IMR-90 (cell line): ENCODE results near the gene ZFHX3. TPM values are rescaled to one million over a fixed set of nuclear protein-coding genes. Genes with fewer than 3 reads are reported as not detected.

Experiments used
- ATAC-seq: fragments of 200-7000 bp; cut with Tn5 transposase; 2 replicates; pipeline ENCODE4 v1.9.1; 2020; ENCODE audit warnings: low read depth, mild to moderate bottlenecking, moderate library complexity
- BruUV-seq: library from RNA; stranded (reverse); fragments of 400-500 nt; replicated peaks from 2 replicates; lab custom pipeline; 2021; lab: Mats Ljungman, UMichigan
- CTCF ChIA-PET: fragments of 300-600 bp; formaldehyde crosslinking; extraction: SDS; loops from one replicate; lab custom pipeline; 2021; ENCODE audit warnings: antibody characterized with exemption; lab: Yijun Ruan, JAX
- POLR2A ChIA-PET: fragments of 300-600 bp; sonication (Branson Sonifier 250); formaldehyde crosslinking; loops from one replicate; lab custom pipeline; 2022; ENCODE audit warnings: antibody characterized with exemption; ENCODE audit not compliant: unreplicated experiment; lab: Charles Lee
- DNase-seq: peaks from one replicate; pipeline ENCODE4 v3.0.0; 2013
- H2AFZ ChIP-seq: replicated peaks from 2 replicates; pipeline ENCODE3; 2013; ENCODE audit warnings: low read length, mild to moderate bottlenecking; ENCODE audit not compliant: poor library complexity
- H2AK5ac ChIP-seq: 2 replicates; pipeline ENCODE4 v1.6.1; 2013; ENCODE audit warnings: low read depth, low read length, inconsistent platforms
- H2AK9ac ChIP-seq: replicated peaks from 2 replicates; pipeline ENCODE3; 2013; ENCODE audit warnings: mild to moderate bottlenecking, low read depth, low read length, moderate library complexity; ENCODE audit not compliant: poor library complexity
- H2BK120ac ChIP-seq: 2 replicates; pipeline ENCODE4 v1.6.1; 2013; ENCODE audit warnings: low read depth, low read length, inconsistent platforms
- H2BK15ac ChIP-seq: 3 replicates; pipeline ENCODE4 v1.6.1; 2013; ENCODE audit warnings: low read depth, low read length, inconsistent platforms
- H2BK20ac ChIP-seq: 2 replicates; pipeline ENCODE4 v1.6.1; 2013; ENCODE audit warnings: low read depth, mild to moderate bottlenecking, inconsistent platforms, low read length, moderate library complexity
- H2BK5ac ChIP-seq: 2 replicates; pipeline ENCODE4 v1.6.1; 2013; ENCODE audit warnings: mild to moderate bottlenecking, low read depth, low read length, inconsistent platforms; ENCODE audit not compliant: poor library complexity, severe bottlenecking
- H3K14ac ChIP-seq: replicated peaks from 2 replicates; pipeline ENCODE4 v1.6.1; 2013; ENCODE audit warnings: low read depth, low read length, inconsistent platforms
- H3K18ac ChIP-seq: 2 replicates; pipeline ENCODE4 v1.6.1; 2013; ENCODE audit warnings: low read depth, low read length, control low read depth
- H3K23ac ChIP-seq: 2 replicates; pipeline ENCODE4 v1.6.1; 2013; ENCODE audit warnings: low read depth, low read length, inconsistent platforms
- H3K27ac ChIP-seq: 2 replicates; pipeline ENCODE4 v1.5.1; 2013; ENCODE audit warnings: mild to moderate bottlenecking, control low read depth, low read length; ENCODE audit not compliant: insufficient read depth
- H3K27me3 ChIP-seq: 2 replicates; pipeline ENCODE4 v1.6.1; 2013; ENCODE audit warnings: low read length; ENCODE audit not compliant: control insufficient read depth, insufficient read depth
- H3K36me3 ChIP-seq: 2 replicates; pipeline ENCODE4 v1.6.1; 2013; ENCODE audit warnings: low read length, mixed read lengths; ENCODE audit not compliant: control insufficient read depth, insufficient read depth
- H3K4ac ChIP-seq: 2 replicates; pipeline ENCODE4 v1.6.1; 2013; ENCODE audit warnings: low read depth, low read length, inconsistent platforms
- H3K4me1 ChIP-seq: 2 replicates; pipeline ENCODE4 v1.6.1; 2013; ENCODE audit warnings: low read length, mixed read lengths; ENCODE audit not compliant: control insufficient read depth, insufficient read depth
- H3K4me2 ChIP-seq: 2 replicates; pipeline ENCODE4 v1.6.1; 2013; ENCODE audit warnings: low read depth, mild to moderate bottlenecking, control low read depth, low read length, moderate library complexity
- H3K4me3 ChIP-seq: 2 replicates; pipeline ENCODE4 v1.5.1; 2013; ENCODE audit warnings: low read depth, mild to moderate bottlenecking, control low read depth, low read length, moderate library complexity; ENCODE audit not compliant: insufficient read depth
- H3K56ac ChIP-seq: 2 replicates; pipeline ENCODE4 v1.6.1; 2013; ENCODE audit warnings: low read length, inconsistent platforms; ENCODE audit not compliant: insufficient read depth; ENCODE audit errors: extremely low read depth
- H3K79me1 ChIP-seq, 2 experiments: 2 replicates each; pipeline ENCODE4 v1.6.1; 2013; ENCODE audit warnings: low read length in 2 of 2, inconsistent platforms in 1 of 2, low read depth in 1 of 2
- H3K9ac ChIP-seq: 2 replicates; pipeline ENCODE4 v1.6.1; 2013; ENCODE audit warnings: low read depth, low read length, control low read depth
- H3K9me1 ChIP-seq: 2 replicates; pipeline ENCODE4 v1.6.1; 2013; ENCODE audit warnings: low read length, inconsistent platforms; ENCODE audit not compliant: insufficient read depth
- H3K9me3 ChIP-seq: 2 replicates; pipeline ENCODE4 v1.6.1; 2013; ENCODE audit warnings: low read length; ENCODE audit not compliant: control insufficient read depth, insufficient read depth
- H4K20me1 ChIP-seq: 2 replicates; pipeline ENCODE4 v1.6.1; 2013; ENCODE audit warnings: low read length, inconsistent platforms; ENCODE audit not compliant: insufficient read depth
- H4K5ac ChIP-seq: 2 replicates; pipeline ENCODE4 v1.6.1; 2013; ENCODE audit warnings: mild to moderate bottlenecking, low read depth, low read length, control low read depth
- H4K8ac ChIP-seq, 2 experiments: 2 replicates each; pipeline ENCODE4 v1.6.1; 2013; ENCODE audit warnings: low read depth in 2 of 2, low read length in 2 of 2, control low read depth in 1 of 2, inconsistent platforms in 1 of 2
- H4K91ac ChIP-seq: 2 replicates; pipeline ENCODE4 v1.6.1; 2013; ENCODE audit warnings: low read depth, low read length, inconsistent platforms; ENCODE audit not compliant: insufficient read depth
- MAFK ChIP-seq: IDR thresholded peaks from 2 replicates; pipeline ENCODE4 v1.6.1; 2012; ENCODE audit warnings: low read depth, low read length, improper control_type of control experiment
- WGBS, 2 experiments: methylation state at CpG; one replicate each; pipeline versions ENCODE4 v1.1.5 to v1.1.7; 2013; ENCODE audit warnings: missing lambda C conversion rate in 2 of 2; ENCODE audit not compliant: insufficient read length in 1 of 2; ENCODE audit errors: extremely low coverage in 2 of 2; 5-methylcytosine and 5-hydroxymethylcytosine counted together
- dilution Hi-C: fragments of 300-500 bp; cut with HindIII; formaldehyde crosslinking; loops from one replicate; pipeline ENCODE4 v1.14.3; 2018; ENCODE audit warnings: low sequenced_read_pairs; ENCODE audit not compliant: unreplicated experiment
- in situ Hi-C: fragments of 300-500 bp; cut with MboI; formaldehyde crosslinking; loops from 3 replicates; pipeline ENCODE4 v1.14.3; 2019; ENCODE audit warnings: low sequenced_read_pairs, inconsistent platforms, mixed read lengths
- intact Hi-C: fragments of 100-400 bp; cut with micrococcal nuclease; formaldehyde crosslinking; loops from 2 replicates; pipeline ENCODE4 v1.10.0; 2022
- polyA plus RNA-seq, 3 experiments: library from polyadenylated mRNA; depleted of rRNA; stranded (reverse); fragments of >200 nt; gene quantifications; 2 replicates each; pipeline ENCODE4 v1.2.3, GENCODE V29; 2012; ENCODE audit warnings: low replicate concordance in 1 of 3
- total RNA-seq: library from RNA; depleted of rRNA; stranded (reverse); fragments of >200 nt; gene quantifications from 2 replicates; pipeline ENCODE4 v1.2.3, GENCODE V29; 2012
- TF ChIP-seq, protein P1 (sequence below): fragments of 150-350 bp; IDR thresholded peaks from 2 replicates; pipeline ENCODE4 v1.6.1; 2017; ENCODE audit warnings: mild to moderate bottlenecking, antibody characterized with exemption, low read length, low read depth

Gene ZFHX3
- total and polyA plus RNA-seq, 2 of the 4 experiments (the other 2 are of a cell fraction), result 1.4 to 1.7 TPM

DNA sequence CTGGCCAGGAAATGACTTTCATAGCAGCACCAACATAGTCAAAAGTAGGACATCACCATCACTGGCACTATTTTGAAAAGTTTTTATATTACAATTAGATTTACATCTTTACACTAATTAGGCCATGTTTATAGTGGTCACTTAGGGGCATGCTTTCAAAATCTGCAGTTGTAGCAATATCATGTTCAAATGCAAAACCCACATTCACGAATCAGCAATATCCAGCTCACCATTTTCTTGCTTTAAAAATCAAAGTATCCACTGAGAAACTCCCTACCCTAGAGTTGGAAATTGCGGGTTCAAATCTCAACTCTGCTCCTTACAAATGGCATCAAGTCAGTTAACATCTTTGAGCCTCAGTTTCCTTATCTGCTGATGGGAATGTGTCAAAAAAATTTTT, 237.4 kb downstream of the ZFHX3 start:
- BruUV-seq, result no TSS peak
- Histone ChIP-seq H3K4ac (no peak overlapping the region), H3K56ac (no peak overlapping the region), H2AFZ (no peak overlapping the region), H4K8ac (no peak overlapping the region), H4K20me1 (no peaks in the 10 kb centered on the region), H3K4me1 (no peaks in the 10 kb centered on the region), H3K27me3 (no peaks in the 10 kb centered on the region), H3K36me3 (peaks cover 10% of the 10 kb centered on the region; the same call in 1 of the 2 replicates), H3K9ac (no peak overlapping the region), H3K79me1 (peaks cover 0 to 3% of the 10 kb centered on the region in 2 experiments; a peak in 1 of 4 replicates), H2BK120ac (no peak overlapping the region), H3K9me1 (peaks cover 7% of the 10 kb centered on the region; the same call in 1 of the 2 replicates), H4K91ac (no peak overlapping the region), H3K9me3 (no peaks in the 10 kb centered on the region), H2AK5ac (no peak overlapping the region), H3K4me3 (no peak overlapping the region), H3K27ac (no peak overlapping the region), H3K23ac (no peak overlapping the region), H2AK9ac (no peak overlapping the region), H2BK15ac (no peak overlapping the region), H2BK20ac (no peak overlapping the region), H3K14ac (no peak overlapping the region), H3K4me2 (no peak overlapping the region), H3K18ac (no peak overlapping the region), H4K5ac (no peak overlapping the region), H2BK5ac (no peak overlapping the region)
- DNase-seq (no peak), ATAC-seq (no peak)
- no CpG with 5 or more reads among the region's 2 CpGs for WGBS, 2 experiments
- CTCF ChIA-PET, result no interaction called here
- peak; percentile 50 for TF ChIP-seq MAFK
- TF ChIP-seq, protein P1, sequence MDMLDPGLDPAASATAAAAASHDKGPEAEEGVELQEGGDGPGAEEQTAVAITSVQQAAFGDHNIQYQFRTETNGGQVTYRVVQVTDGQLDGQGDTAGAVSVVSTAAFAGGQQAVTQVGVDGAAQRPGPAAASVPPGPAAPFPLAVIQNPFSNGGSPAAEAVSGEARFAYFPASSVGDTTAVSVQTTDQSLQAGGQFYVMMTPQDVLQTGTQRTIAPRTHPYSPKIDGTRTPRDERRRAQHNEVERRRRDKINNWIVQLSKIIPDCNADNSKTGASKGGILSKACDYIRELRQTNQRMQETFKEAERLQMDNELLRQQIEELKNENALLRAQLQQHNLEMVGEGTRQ, result no peak
- POLR2A ChIA-PET, result no interaction called here
- intact Hi-C loops (no loop called here), in situ Hi-C loops (no loop called here), dilution Hi-C loops (no loop called here)
